Vagina (tissue), 2 donors: ENCODE data around the gene ENAH.

Source experiments
- POLR2A ChIP-seq, 2 donors: fragments of 450-650 bp; IDR thresholded peaks; one replicate each; pipeline ENCODE4 v1.6.1; 2017; ENCODE audit warnings: antibody characterized with exemption in 2 of 2, mild to moderate bottlenecking in 2 of 2, moderate library complexity in 2 of 2
- TF ChIP-seq, protein P1 (sequence below), 3 experiments: fragments of 450-650 bp in 2 of 3; fragments of 200-600 bp in 1 of 3; sonication (generic) in 1 of 3; IDR thresholded peaks; one replicate each; pipeline ENCODE4 v1.5.1; 2017 to 2019; ENCODE audit warnings: antibody characterized with exemption in 3 of 3, mild to moderate bottlenecking in 2 of 3, moderate library complexity in 2 of 3

DNA sequence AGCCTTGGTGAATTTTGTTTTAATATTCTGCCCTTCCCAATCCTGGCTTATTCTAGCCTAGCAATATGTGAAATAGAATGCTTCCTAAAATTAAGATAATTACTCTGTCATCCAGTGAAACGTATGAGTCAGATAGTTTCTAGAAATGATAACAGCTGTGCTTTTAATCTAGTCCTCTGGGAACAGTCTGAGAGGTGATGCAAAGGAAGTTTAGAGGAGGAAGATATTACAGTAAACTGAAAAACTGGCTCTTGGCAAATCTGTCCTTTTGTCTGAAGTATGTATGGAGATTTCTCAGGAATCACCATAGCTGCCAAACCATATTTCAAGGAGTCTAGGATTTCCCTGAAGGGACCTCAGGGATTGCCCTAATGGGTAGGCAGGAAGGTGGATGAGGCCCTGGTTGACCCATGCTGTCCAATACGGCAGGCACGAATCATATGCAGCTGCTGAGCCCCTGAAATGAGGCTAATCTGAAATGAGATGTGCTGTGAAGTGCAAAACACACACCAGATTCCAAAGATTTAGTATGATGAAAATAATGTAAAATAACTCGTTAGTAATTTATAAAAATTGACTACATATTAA, 154.3 kb downstream of the ENAH start:
- no peak for TF ChIP-seq POLR2A (IDR thresholded peaks at IDR 0.05)
- TF ChIP-seq, protein P1, sequence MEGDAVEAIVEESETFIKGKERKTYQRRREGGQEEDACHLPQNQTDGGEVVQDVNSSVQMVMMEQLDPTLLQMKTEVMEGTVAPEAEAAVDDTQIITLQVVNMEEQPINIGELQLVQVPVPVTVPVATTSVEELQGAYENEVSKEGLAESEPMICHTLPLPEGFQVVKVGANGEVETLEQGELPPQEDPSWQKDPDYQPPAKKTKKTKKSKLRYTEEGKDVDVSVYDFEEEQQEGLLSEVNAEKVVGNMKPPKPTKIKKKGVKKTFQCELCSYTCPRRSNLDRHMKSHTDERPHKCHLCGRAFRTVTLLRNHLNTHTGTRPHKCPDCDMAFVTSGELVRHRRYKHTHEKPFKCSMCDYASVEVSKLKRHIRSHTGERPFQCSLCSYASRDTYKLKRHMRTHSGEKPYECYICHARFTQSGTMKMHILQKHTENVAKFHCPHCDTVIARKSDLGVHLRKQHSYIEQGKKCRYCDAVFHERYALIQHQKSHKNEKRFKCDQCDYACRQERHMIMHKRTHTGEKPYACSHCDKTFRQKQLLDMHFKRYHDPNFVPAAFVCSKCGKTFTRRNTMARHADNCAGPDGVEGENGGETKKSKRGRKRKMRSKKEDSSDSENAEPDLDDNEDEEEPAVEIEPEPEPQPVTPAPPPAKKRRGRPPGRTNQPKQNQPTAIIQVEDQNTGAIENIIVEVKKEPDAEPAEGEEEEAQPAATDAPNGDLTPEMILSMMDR (IDR thresholded peaks at IDR 0.05): no peak
